Islet of Langerhans (tissue), 1 donor: Measurements from ENCODE around the gene EXOC5.

Experiments used
- FAIRE-seq: peaks from one replicate; lab custom pipeline; 2011; peaks lifted over from hg19 to GRCh38; lab: Jason Lieb, UNC

The EXOC5 gene

DNA sequence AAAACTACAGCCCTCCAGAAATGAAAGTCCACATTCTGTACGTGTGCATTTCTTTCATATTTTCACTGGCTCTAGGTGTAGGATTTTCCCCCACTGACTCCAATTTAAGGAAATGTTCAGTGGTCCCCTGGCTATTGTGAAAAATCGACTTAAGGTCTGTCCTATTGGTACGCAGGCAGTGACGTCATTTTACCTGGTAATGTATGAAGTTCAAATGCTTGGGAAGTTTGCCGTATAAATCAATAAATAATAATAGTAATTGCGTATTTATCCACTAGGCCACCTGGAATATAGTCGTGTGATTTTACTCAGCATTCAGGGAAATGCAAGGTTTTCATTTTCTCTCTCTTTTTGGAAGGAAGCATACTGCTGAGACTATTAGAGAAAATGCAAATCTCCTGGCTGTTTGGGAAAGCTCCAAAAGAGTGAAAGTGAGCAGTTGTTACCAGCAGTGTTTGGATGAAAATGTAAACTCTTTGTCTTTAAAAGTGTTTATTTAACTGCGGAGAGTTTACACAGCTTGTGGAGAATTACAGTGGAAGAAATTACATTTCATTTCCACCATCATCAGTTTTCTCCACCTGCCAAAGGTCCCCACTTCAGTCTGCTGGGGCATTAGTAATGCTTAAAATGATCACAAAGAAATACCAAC lies 107.0 kb downstream of the EXOC5 start:
- no peak for FAIRE-seq

DNA sequence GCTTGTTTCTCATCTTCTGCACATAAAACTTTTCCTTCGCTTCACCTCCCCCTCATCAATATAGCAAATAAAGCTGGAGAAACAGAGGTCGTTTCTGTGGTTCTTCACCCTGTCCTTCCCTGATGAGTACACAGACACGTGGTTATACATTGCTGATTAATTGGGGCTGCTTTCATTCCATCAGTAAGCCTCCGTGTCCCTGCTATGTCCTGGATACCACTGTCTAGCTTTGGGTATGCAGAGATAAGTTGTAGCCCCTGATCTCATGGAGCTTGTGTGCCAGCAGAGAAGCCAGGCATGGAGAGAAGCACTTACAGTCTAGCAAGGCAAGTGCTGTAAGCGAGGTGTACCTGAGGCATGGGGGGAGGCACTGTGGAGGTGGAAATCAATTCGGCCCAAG lies 108.4 kb downstream of the EXOC5 start:
- no peak for FAIRE-seq

DNA sequence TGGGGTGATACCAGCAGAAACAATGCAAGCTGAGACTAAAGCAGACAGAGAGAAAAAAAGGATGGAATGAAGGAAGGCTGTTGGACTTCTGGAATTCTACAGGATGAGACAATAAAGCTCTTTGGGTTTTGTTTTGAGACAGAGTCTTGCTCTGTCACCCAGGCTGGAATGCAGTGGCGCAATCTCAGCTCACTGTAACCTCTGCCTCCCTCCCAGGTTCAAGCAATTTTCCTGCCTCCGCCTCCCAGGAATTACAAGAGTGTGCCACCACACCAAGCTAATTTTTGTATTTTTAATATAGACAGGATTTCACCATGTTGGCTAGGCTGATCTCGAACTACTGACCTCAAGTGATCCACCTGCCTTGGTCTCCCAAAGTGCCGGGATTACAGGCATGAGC lies 115.4 kb downstream of the EXOC5 start:
- FAIRE-seq = no peak
